SK-N-SH (cell line): Measurements from ENCODE around the gene SLC25A26. TPM values are rescaled to one million over a fixed set of nuclear protein-coding genes. Genes with fewer than 3 reads are reported as not detected.

Source experiments
- CTCF ChIA-PET: fragments of 300-600, 350-600 bp; formaldehyde crosslinking; extraction: SDS; loops from one replicate; lab custom pipeline; 2021; lab: Yijun Ruan, JAX
- POLR2A ChIA-PET: fragments of 350-600 bp; sonication (Branson Sonifier 250); formaldehyde crosslinking; extraction: SDS; loops from one replicate; lab custom pipeline; 2020; ENCODE audit warnings: antibody characterized with exemption, inconsistent platforms; lab: Yijun Ruan, JAX
- DNase-seq: peaks from one replicate; pipeline ENCODE4 v3.0.0; 2012
- H2AFZ ChIP-seq: fragments of 200-600 bp; sonication (generic); 2 replicates; pipeline ENCODE4 v1.8.1; 2016; ENCODE audit warnings: antibody characterized with exemption, mild to moderate bottlenecking, low read depth
- H3F3A ChIP-seq: fragments of 200-600 bp; sonication (generic); replicated peaks from 2 replicates; pipeline ENCODE3; 2016; ENCODE audit warnings: antibody characterized with exemption, mild to moderate bottlenecking; ENCODE audit not compliant: insufficient read depth
- H3K27ac ChIP-seq, 2 experiments: fragments of 200-500 bp in 1 of 2; fragments of 200-600 bp in 1 of 2; sonication (Bioruptor generic) in 1 of 2; sonication (generic), shearing (Covaris generic) in 1 of 2; 2 replicates each; pipeline versions ENCODE4 v1.5.1 to v1.6.1; 2014 to 2016; ENCODE audit warnings: low read depth in 2 of 2, inconsistent platforms in 1 of 2, low read length in 1 of 2, mild to moderate bottlenecking in 1 of 2, mixed read lengths in 1 of 2
- H3K27me3 ChIP-seq: fragments of 200-600 bp; sonication (generic), shearing (Covaris generic); 2 replicates; pipeline ENCODE4 v1.6.1; 2016; ENCODE audit warnings: mixed run types; ENCODE audit not compliant: insufficient read depth
- H3K36me3 ChIP-seq, 2 experiments: fragments of 200-500 bp in 1 of 2; fragments of 200-600 bp in 1 of 2; sonication (Bioruptor generic) in 1 of 2; sonication (generic) in 1 of 2; replicated peaks in 1 of 2; 2 replicates each; pipeline versions ENCODE3 to v1.5.1; 2014 to 2016; ENCODE audit warnings: low read length in 1 of 2, mild to moderate bottlenecking in 1 of 2; ENCODE audit not compliant: insufficient read depth in 2 of 2, control insufficient read depth in 1 of 2
- H3K4me1 ChIP-seq, 2 experiments: fragments of 200-500 bp in 1 of 2; fragments of 200-600 bp in 1 of 2; sonication (Bioruptor generic) in 1 of 2; sonication (generic), shearing (Covaris generic) in 1 of 2; 2 replicates each; pipeline versions ENCODE4 v1.5.1 to v1.6.1; 2014 to 2016; ENCODE audit warnings: low read depth in 1 of 2, low read length in 1 of 2, mixed run types in 1 of 2; ENCODE audit not compliant: insufficient read depth in 2 of 2, control insufficient read depth in 1 of 2
- H3K4me2 ChIP-seq: fragments of 200-600 bp; sonication (generic), shearing (Covaris generic); 2 replicates; pipeline ENCODE4 v1.6.1; 2017; ENCODE audit warnings: mixed run types
- H3K4me3 ChIP-seq, 2 experiments: fragments of 200-500 bp in 1 of 2; fragments of 200-600 bp in 1 of 2; sonication (Bioruptor generic) in 1 of 2; sonication (generic), shearing (Covaris generic) in 1 of 2; 2 replicates each; pipeline versions ENCODE4 v1.5.1 to v1.8.1; 2014 to 2016; ENCODE audit warnings: low read depth in 2 of 2, inconsistent platforms in 1 of 2, low read length in 1 of 2, mild to moderate bottlenecking in 1 of 2, mixed read lengths in 1 of 2, moderate library complexity in 1 of 2
- H3K79me2 ChIP-seq: fragments of 200-600 bp; sonication (generic); 2 replicates; pipeline ENCODE4 v1.8.1; 2017; ENCODE audit warnings: mild to moderate bottlenecking; ENCODE audit not compliant: insufficient read depth
- H3K9ac ChIP-seq: fragments of 200-600 bp; sonication (generic); 2 replicates; pipeline ENCODE4 v1.6.1; 2017; ENCODE audit warnings: mixed run types
- H3K9me2 ChIP-seq: fragments of 200-600 bp; sonication (generic); 2 replicates; pipeline ENCODE4 v1.6.1; 2017; ENCODE audit warnings: mixed run types
- H3K9me3 ChIP-seq: fragments of 200-600 bp; sonication (generic); 2 replicates; pipeline ENCODE4 v1.6.1; 2017; ENCODE audit warnings: mixed run types, mild to moderate bottlenecking, moderate library complexity
- H4K20me1 ChIP-seq: fragments of 200-600 bp; sonication (generic); 2 replicates; pipeline ENCODE4 v1.6.1; 2017; ENCODE audit warnings: mild to moderate bottlenecking, mixed run types; ENCODE audit not compliant: insufficient read depth
- CHD2 ChIP-seq: fragments of 150-350 bp; IDR thresholded peaks from 2 replicates; pipeline ENCODE4 v1.6.1; 2018; ENCODE audit warnings: low read length; ENCODE audit not compliant: partially characterized antibody
- CTCF ChIP-seq: fragments of 200-600 bp; sonication (generic); IDR thresholded peaks from 2 replicates; pipeline ENCODE4 v1.6.1; 2017; ENCODE audit warnings: antibody characterized with exemption, mild to moderate bottlenecking, moderate library complexity
- ELF1 ChIP-seq: IDR thresholded peaks from 2 replicates; pipeline ENCODE4 v1.4.0; 2012
- EZH2phosphoT487 ChIP-seq: fragments of 200-600 bp; sonication (generic); IDR thresholded peaks from 2 replicates; pipeline ENCODE4 v1.6.1; 2017; ENCODE audit warnings: low read depth, mixed run types, mild to moderate bottlenecking, antibody characterized with exemption, moderate library complexity, borderline replicate concordance
- FOXJ3 ChIP-seq: sonication (generic); formaldehyde crosslinking; IDR thresholded peaks from 2 replicates; pipeline ENCODE4 v1.5.1; 2020; ENCODE audit warnings: mild to moderate bottlenecking, missing genetic modification reagents
- GABPA ChIP-seq: IDR thresholded peaks from 2 replicates; pipeline ENCODE4 v1.4.0; 2012; ENCODE audit warnings: low read depth, mild to moderate bottlenecking
- JUND ChIP-seq: IDR thresholded peaks from 2 replicates; pipeline ENCODE4 v1.4.0; 2012
- MXI1 ChIP-seq: IDR thresholded peaks from 2 replicates; pipeline ENCODE4 v1.6.1; 2012; ENCODE audit warnings: mild to moderate bottlenecking, low read depth, low read length, improper control_type of control experiment
- NFIC ChIP-seq: IDR thresholded peaks from 2 replicates; pipeline ENCODE4 v1.4.0; 2012; ENCODE audit warnings: borderline replicate concordance
- NRF1 ChIP-seq: IDR thresholded peaks from 2 replicates; pipeline ENCODE4 v1.6.1; 2012; ENCODE audit warnings: low read depth, mild to moderate bottlenecking, low read length
- RAD21 ChIP-seq: IDR thresholded peaks from 2 replicates; pipeline ENCODE4 v1.6.1; 2012; ENCODE audit warnings: mild to moderate bottlenecking, low read length
- RCOR1 ChIP-seq: fragments of 150-350 bp; IDR thresholded peaks from 2 replicates; pipeline ENCODE4 v1.6.1; 2017; ENCODE audit warnings: antibody characterized with exemption, low read length
- RXRA ChIP-seq: IDR thresholded peaks from 2 replicates; pipeline ENCODE4 v1.4.0; 2012; ENCODE audit warnings: low read depth, mild to moderate bottlenecking, borderline replicate concordance
- TAF1 ChIP-seq: IDR thresholded peaks from 2 replicates; pipeline ENCODE4 v1.6.1; 2012; ENCODE audit warnings: low read depth, mild to moderate bottlenecking, low read length, moderate library complexity, borderline replicate concordance
- TEAD4 ChIP-seq: IDR thresholded peaks from 2 replicates; pipeline ENCODE4 v1.4.0; 2012; ENCODE audit warnings: mild to moderate bottlenecking, borderline replicate concordance; ENCODE audit not compliant: insufficient read depth
- YY1 ChIP-seq: IDR thresholded peaks from 2 replicates; pipeline ENCODE4 v1.4.0; 2012; ENCODE audit warnings: low read depth, mild to moderate bottlenecking
- WGBS: methylation state at CpG from one replicate; pipeline ENCODE4 v1.1.6; 2017; ENCODE audit warnings: low lambda C conversion rate; 5-methylcytosine and 5-hydroxymethylcytosine counted together
- polyA plus RNA-seq, 3 experiments: library from polyadenylated mRNA; depleted of rRNA; stranded (reverse); fragments of >200 nt; gene quantifications; 2 replicates each; pipeline ENCODE4 v1.2.3, GENCODE V29; 2012
- TF ChIP-seq, protein P1 (sequence below): fragments of 150-350 bp; IDR thresholded peaks from 2 replicates; pipeline ENCODE4 v1.6.1; 2016; ENCODE audit warnings: mild to moderate bottlenecking, low read depth, low read length
- TF ChIP-seq, protein P2 (sequence below): IDR thresholded peaks from 2 replicates; pipeline ENCODE4 v1.4.0; 2012; ENCODE audit warnings: low read depth
- TF ChIP-seq, protein P3 (sequence below): fragments of 150-350 bp; IDR thresholded peaks from 2 replicates; pipeline ENCODE4 v1.6.1; 2017; ENCODE audit warnings: antibody characterized with exemption, low read length, low read depth, borderline replicate concordance
- TF ChIP-seq, protein P4 (sequence below): IDR thresholded peaks from 2 replicates; pipeline ENCODE4 v1.4.0; 2012; ENCODE audit warnings: low read depth, borderline replicate concordance

SLC25A26 gene
- polyA plus RNA-seq, 1 of the 3 experiments (the other 2 are of a cell fraction): 31.8 TPM

- Histone ChIP-seq H3K79me2 (no peaks in the 10 kb centered on the region), H3K4me1 (peaks cover 0 to 5% of the 10 kb centered on the region in 2 experiments; a peak in 1 of 4 replicates), H3K4me2 (no peak overlapping the region), H4K20me1 (no peaks in the 10 kb centered on the region), H2AFZ (no peak overlapping the region), H3K27ac (no peak overlapping the region), H3K4me3 (no peak overlapping the region), H3K9me3 (no peaks in the 10 kb centered on the region), H3K9ac (no peak overlapping the region), H3K36me3 (no peaks in the 10 kb centered on the region), H3K9me2 (no peaks in the 10 kb centered on the region), H3K27me3 (no peaks in the 10 kb centered on the region), H3F3A (peaks cover 9% of the 10 kb centered on the region)
- TF ChIP-seq NRF1 (no peak), RAD21 (no peak), TEAD4 (no peak), ELF1 (no peak), RXRA (no peak), TAF1 (no peak), EZH2phosphoT487 (no peak)
- TF ChIP-seq, protein P1, sequence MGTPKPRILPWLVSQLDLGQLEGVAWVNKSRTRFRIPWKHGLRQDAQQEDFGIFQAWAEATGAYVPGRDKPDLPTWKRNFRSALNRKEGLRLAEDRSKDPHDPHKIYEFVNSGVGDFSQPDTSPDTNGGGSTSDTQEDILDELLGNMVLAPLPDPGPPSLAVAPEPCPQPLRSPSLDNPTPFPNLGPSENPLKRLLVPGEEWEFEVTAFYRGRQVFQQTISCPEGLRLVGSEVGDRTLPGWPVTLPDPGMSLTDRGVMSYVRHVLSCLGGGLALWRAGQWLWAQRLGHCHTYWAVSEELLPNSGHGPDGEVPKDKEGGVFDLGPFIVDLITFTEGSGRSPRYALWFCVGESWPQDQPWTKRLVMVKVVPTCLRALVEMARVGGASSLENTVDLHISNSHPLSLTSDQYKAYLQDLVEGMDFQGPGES: no peak
- TF ChIP-seq, protein P2, sequence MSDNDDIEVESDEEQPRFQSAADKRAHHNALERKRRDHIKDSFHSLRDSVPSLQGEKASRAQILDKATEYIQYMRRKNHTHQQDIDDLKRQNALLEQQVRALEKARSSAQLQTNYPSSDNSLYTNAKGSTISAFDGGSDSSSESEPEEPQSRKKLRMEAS: no peak
- 84% methylated on average over 3 of the region's 3 CpGs for WGBS
- CTCF ChIA-PET: interaction anchor here (1.1 to 2.4 kb wide), 2 partner anchors 15 to 85 kb away, joined by 3 to 10 read pairs; no protein-coding TSS in a partner anchor
- POLR2A ChIA-PET: no interaction called here
- no peak for DNase-seq
Observed at GRCh38 chr3:66362541-66362941, 141.7 kb downstream of the SLC25A26 start.

DNA sequence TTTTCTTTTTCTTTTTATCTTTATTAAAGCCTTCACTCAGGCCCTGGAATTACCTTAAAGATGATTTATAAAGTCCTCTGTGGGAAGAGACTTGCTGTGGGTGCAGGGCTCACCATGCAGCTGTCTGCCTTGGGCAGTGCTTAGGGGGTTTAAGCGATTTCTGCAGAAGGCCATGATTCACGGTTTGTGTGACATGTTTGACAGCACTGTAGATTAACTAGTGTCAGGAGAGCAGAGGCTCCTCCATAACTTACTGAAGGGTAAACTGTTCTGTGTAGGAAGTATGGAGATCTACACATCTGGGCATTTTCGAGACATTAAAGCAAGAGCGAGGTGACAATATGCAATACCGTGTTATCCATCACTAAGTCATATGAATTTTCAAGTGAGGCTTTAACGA lies 142.3 kb downstream of the SLC25A26 start:
- no peak overlapping the region for H2AFZ ChIP-seq
- no peak overlapping the region for H3K4me3 ChIP-seq
- no peaks in the 10 kb centered on the region for H3K79me2 ChIP-seq
- no peak overlapping the region for H3K4me2 ChIP-seq
- H3K27ac ChIP-seq: no peak overlapping the region
- no peaks in the 10 kb centered on the region for H3K27me3 ChIP-seq
- TF ChIP-seq, protein P1: no peak
- TF ChIP-seq, protein P2: no peak
- TF ChIP-seq NFIC (no peak), GABPA (no peak), MXI1 (no peak), NRF1 (no peak), ELF1 (no peak), FOXJ3 (no peak), CHD2 (no peak), CTCF (no peak), JUND (no peak), RCOR1 (no peak), YY1 (no peak)
- TF ChIP-seq, protein P3, sequence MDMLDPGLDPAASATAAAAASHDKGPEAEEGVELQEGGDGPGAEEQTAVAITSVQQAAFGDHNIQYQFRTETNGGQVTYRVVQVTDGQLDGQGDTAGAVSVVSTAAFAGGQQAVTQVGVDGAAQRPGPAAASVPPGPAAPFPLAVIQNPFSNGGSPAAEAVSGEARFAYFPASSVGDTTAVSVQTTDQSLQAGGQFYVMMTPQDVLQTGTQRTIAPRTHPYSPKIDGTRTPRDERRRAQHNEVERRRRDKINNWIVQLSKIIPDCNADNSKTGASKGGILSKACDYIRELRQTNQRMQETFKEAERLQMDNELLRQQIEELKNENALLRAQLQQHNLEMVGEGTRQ: no peak
- TF ChIP-seq, protein P4, sequence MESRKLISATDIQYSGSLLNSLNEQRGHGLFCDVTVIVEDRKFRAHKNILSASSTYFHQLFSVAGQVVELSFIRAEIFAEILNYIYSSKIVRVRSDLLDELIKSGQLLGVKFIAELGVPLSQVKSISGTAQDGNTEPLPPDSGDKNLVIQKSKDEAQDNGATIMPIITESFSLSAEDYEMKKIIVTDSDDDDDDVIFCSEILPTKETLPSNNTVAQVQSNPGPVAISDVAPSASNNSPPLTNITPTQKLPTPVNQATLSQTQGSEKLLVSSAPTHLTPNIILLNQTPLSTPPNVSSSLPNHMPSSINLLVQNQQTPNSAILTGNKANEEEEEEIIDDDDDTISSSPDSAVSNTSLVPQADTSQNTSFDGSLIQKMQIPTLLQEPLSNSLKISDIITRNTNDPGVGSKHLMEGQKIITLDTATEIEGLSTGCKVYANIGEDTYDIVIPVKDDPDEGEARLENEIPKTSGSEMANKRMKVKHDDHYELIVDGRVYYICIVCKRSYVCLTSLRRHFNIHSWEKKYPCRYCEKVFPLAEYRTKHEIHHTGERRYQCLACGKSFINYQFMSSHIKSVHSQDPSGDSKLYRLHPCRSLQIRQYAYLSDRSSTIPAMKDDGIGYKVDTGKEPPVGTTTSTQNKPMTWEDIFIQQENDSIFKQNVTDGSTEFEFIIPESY: no peak
- TF ChIP-seq, all 33 proteins: peak for 0
- Histone ChIP-seq H3K9me3 (no peaks in the 10 kb centered on the region), H3K36me3 (no peaks in the 10 kb centered on the region), H3K9ac (no peak overlapping the region), H3K4me1 (peaks cover 0 to 5% of the 10 kb centered on the region in 2 experiments; a peak in 1 of 4 replicates), H4K20me1 (no peaks in the 10 kb centered on the region), H3F3A (peaks cover 9% of the 10 kb centered on the region), H3K9me2 (no peaks in the 10 kb centered on the region)
- POLR2A ChIA-PET: no interaction called here
- CTCF ChIA-PET: interaction anchor here (1.0 to 2.4 kb wide), 3 partner anchors 15 to 86 kb away, joined by 3 to 10 read pairs (median 3); no protein-coding TSS in a partner anchor
- WGBS: 93% methylated on average over 6 of the region's 6 CpGs
- DNase-seq: no peak
